Left lung (tissue), 10 donors: ENCODE measurements around the gene OR4K13. TPM values are rescaled to one million over a fixed set of nuclear protein-coding genes. Genes with fewer than 3 reads are reported as not detected.

Experiments used
- ATAC-seq: fragments of 200-7000 bp; cut with Tn5 transposase; one replicate; pipeline ENCODE4 v1.9.1; 2020; ENCODE audit warnings: moderate library complexity
- DNase-seq, 4 donors: peaks; one replicate each; pipeline ENCODE4 v3.0.0-alpha.2; 2013 to 2020
- H3K27ac ChIP-seq, 2 donors: fragments of 200-600 bp; sonication (generic) in 1 of 2; one replicate each; pipeline versions ENCODE4 v1.5.0 to v1.8.0; 2020 to 2021
- H3K27me3 ChIP-seq, 2 donors: fragments of 200-600 bp; sonication (generic) in 1 of 2; one replicate each; pipeline versions ENCODE4 v1.5.0 to v1.8.0; 2020 to 2021
- H3K36me3 ChIP-seq, 2 donors: fragments of 200-600 bp; sonication (generic) in 1 of 2; one replicate each; pipeline versions ENCODE4 v1.5.0 to v1.8.0; 2020 to 2021
- H3K4me1 ChIP-seq, 2 donors: fragments of 200-600 bp; one replicate each; pipeline ENCODE4 v1.8.0; 2021
- H3K4me3 ChIP-seq, 2 donors: fragments of 200-600 bp; sonication (generic) in 1 of 2; one replicate each; pipeline versions ENCODE4 v1.5.0 to v1.8.0; 2020 to 2021; ENCODE audit warnings: mild to moderate bottlenecking in 1 of 2
- H3K9me3 ChIP-seq, 2 donors: fragments of 200-600 bp; sonication (generic) in 1 of 2; one replicate each; pipeline versions ENCODE4 v1.5.0 to v1.8.0; 2020 to 2021
- intact Hi-C, 2 donors: fragments of 100-400 bp; cut with DNase I; formaldehyde crosslinking; loops; one replicate each; pipeline versions ENCODE4 v1.11.2 to v1.14.2; 2022
- polyA plus RNA-seq, 6 donors: library from polyadenylated mRNA; unstranded; fragments of 120-200 nt; gene quantifications; one replicate each; pipeline ENCODE4 v1.2.1, GENCODE V29; 2013; ENCODE audit not compliant: insufficient read length in 6 of 6
- total RNA-seq, 2 donors: library from RNA; stranded (reverse); fragmentation: NEBNext Ultra II Directional; extraction: Animal tissue kit (Norgen Biotek cat#: 25700); gene quantifications; one replicate each; pipeline ENCODE4 v1.2.1, GENCODE V29; 2021
- TF ChIP-seq, protein P1 (sequence below), 2 donors: fragments of 200-600 bp; sonication (generic) in 1 of 2; IDR thresholded peaks; one replicate each; pipeline versions ENCODE4 v1.5.0 to v1.8.0; 2021; ENCODE audit warnings: antibody characterized with exemption in 2 of 2
- donor health status: DM: no; HTN: yes; CAD: no.
- donor health status: DM: no; HTN: no; CAD: no.

The OR4K13 gene
- total and polyA plus RNA-seq, 8 donors = 0.03 TPM; not detected in 6

GRCh38 chr14:20001863-20002262, 34.0 kb downstream of the OR4K13 start, which contains the start of gene OR4Q2:
OR4Q2 (plus strand) TSS chr14:20002163.
- no peak for ATAC-seq
- intact Hi-C loops = no loop called here

GRCh38 chr14:19993438-19993837, 42.4 kb downstream of the OR4K13 start:
- Histone ChIP-seq H3K27me3 (no peaks in the 10 kb centered on the region), H3K9me3 (no peaks in the 10 kb centered on the region), H3K27ac (no peak overlapping the region), H3K36me3 (no peaks in the 10 kb centered on the region), H3K4me3 (no peak overlapping the region), H3K4me1 (no peaks in the 10 kb centered on the region)
- DNase-seq = no peak
- TF ChIP-seq, protein P1, sequence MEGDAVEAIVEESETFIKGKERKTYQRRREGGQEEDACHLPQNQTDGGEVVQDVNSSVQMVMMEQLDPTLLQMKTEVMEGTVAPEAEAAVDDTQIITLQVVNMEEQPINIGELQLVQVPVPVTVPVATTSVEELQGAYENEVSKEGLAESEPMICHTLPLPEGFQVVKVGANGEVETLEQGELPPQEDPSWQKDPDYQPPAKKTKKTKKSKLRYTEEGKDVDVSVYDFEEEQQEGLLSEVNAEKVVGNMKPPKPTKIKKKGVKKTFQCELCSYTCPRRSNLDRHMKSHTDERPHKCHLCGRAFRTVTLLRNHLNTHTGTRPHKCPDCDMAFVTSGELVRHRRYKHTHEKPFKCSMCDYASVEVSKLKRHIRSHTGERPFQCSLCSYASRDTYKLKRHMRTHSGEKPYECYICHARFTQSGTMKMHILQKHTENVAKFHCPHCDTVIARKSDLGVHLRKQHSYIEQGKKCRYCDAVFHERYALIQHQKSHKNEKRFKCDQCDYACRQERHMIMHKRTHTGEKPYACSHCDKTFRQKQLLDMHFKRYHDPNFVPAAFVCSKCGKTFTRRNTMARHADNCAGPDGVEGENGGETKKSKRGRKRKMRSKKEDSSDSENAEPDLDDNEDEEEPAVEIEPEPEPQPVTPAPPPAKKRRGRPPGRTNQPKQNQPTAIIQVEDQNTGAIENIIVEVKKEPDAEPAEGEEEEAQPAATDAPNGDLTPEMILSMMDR (IDR thresholded peaks at IDR 0.05) = no peak
- intact Hi-C loops = no loop called here
- ATAC-seq = no peak

More at GRCh38 chr14:20001863-20002262, 34.0 kb downstream of the OR4K13 start, which contains the start of gene OR4Q2:
- TF ChIP-seq, protein P1 (IDR thresholded peaks at IDR 0.05) = no peak
- Histone ChIP-seq H3K27me3 (no peaks in the 10 kb centered on the region), H3K36me3 (no peaks in the 10 kb centered on the region), H3K4me3 (no peak within 1 kb of the TSS), H3K27ac (no peak within 1 kb of the TSS), H3K4me1 (no peaks in the 10 kb centered on the region), H3K9me3 (no peaks in the 10 kb centered on the region)
- no peak for DNase-seq

Other genes starting within 250 kb of the OR4K13 start
- gene OR4N2, start 232.3 kb downstream of the OR4K13 start, total RNA-seq = not detected
- gene OR4N2, start 232.3 kb downstream of the OR4K13 start, polyA plus RNA-seq = not detected
- gene OR4K2, start 160.9 kb downstream of the OR4K13 start, total RNA-seq = not detected
- gene OR4K2, start 160.9 kb downstream of the OR4K13 start, polyA plus RNA-seq = not detected
- gene OR4K5, start 115.4 kb downstream of the OR4K13 start, total RNA-seq = not detected
- not detected for gene OR4K5, start 115.4 kb downstream of the OR4K13 start, polyA plus RNA-seq
- not detected for gene OR4K1, start 105.1 kb downstream of the OR4K13 start, total RNA-seq
- gene OR4K1, start 105.1 kb downstream of the OR4K13 start, polyA plus RNA-seq = not detected
- gene OR4K15, start 60.4 kb downstream of the OR4K13 start, total RNA-seq = not detected
- not detected for gene OR4K15, start 60.4 kb downstream of the OR4K13 start, polyA plus RNA-seq
- not detected for gene OR4Q2, start 33.9 kb downstream of the OR4K13 start, total RNA-seq
- not detected for gene OR4Q2, start 33.9 kb downstream of the OR4K13 start, polyA plus RNA-seq
- not detected for gene OR4K14, start 16.7 kb downstream of the OR4K13 start, total RNA-seq
- not detected for gene OR4K14, start 16.7 kb downstream of the OR4K13 start, polyA plus RNA-seq
- not detected for gene OR4L1, start 24.0 kb upstream of the OR4K13 start, total RNA-seq
- not detected for gene OR4L1, start 24.0 kb upstream of the OR4K13 start, polyA plus RNA-seq
- not detected for gene OR4K17, start 74.7 kb upstream of the OR4K13 start, total RNA-seq
- gene OR4K17, start 74.7 kb upstream of the OR4K13 start, polyA plus RNA-seq = under 1 TPM; 0.03 to 0.11 (median 0.08) TPM
- not detected for gene OR4N5, start 102.8 kb upstream of the OR4K13 start, total RNA-seq
- gene OR4N5, start 102.8 kb upstream of the OR4K13 start, polyA plus RNA-seq = not detected
- gene OR11G2, start 154.9 kb upstream of the OR4K13 start, total RNA-seq = not detected
- under 1 TPM in 3 of 6 donors, not detected in 3; 0.06 TPM for gene OR11G2, start 154.9 kb upstream of the OR4K13 start, polyA plus RNA-seq
- gene OR11H6, start 187.7 kb upstream of the OR4K13 start, total RNA-seq = not detected
- gene OR11H6, start 187.7 kb upstream of the OR4K13 start, polyA plus RNA-seq = not detected
- gene OR11H7, start 192.9 kb upstream of the OR4K13 start, total RNA-seq = not detected
- under 1 TPM; 0.32 to 0.98 (median 0.75) TPM for gene OR11H7, start 192.9 kb upstream of the OR4K13 start, polyA plus RNA-seq
- not detected for gene OR11H4, start 203.2 kb upstream of the OR4K13 start, total RNA-seq
- under 1 TPM in 3 of 6 donors, not detected in 3; 0.11 to 0.20 (median 0.13) TPM for gene OR11H4, start 203.2 kb upstream of the OR4K13 start, polyA plus RNA-seq